Left forelimb (tissue), 1 donor: ENCODE results near the gene CDK11A.
"Not testable (repeated sequence)": the region's sequence is repeated elsewhere in the genome, so short reads cannot be mapped to it uniquely, and the experiment has no call there.

Source experiments
- DNase-seq: peaks from one replicate; pipeline ENCODE4 v3.0.0-alpha.2; 2018; ENCODE audit warnings: low spot score

The CDK11A gene

DNA sequence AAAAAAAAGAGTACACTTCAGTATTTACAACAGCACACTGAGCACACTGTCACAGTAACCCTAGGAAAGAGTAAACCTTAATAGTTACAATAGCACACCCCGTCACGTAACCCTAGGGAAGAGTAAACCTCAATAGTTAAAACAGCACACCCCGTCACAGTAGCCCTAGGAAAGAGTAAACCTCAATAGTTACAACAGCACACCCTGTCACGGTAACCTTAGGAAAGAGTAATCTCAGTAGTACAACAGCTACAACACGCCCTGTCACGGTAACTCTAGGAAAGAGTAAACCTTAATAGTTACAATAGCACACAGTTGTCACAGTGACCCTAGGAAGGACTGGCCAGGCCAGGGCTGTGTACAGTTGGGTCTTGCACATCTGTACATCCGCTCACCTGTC, 3.0 kb downstream of the CDK11A start:
- DNase-seq, result peak; percentile 22

DNA sequence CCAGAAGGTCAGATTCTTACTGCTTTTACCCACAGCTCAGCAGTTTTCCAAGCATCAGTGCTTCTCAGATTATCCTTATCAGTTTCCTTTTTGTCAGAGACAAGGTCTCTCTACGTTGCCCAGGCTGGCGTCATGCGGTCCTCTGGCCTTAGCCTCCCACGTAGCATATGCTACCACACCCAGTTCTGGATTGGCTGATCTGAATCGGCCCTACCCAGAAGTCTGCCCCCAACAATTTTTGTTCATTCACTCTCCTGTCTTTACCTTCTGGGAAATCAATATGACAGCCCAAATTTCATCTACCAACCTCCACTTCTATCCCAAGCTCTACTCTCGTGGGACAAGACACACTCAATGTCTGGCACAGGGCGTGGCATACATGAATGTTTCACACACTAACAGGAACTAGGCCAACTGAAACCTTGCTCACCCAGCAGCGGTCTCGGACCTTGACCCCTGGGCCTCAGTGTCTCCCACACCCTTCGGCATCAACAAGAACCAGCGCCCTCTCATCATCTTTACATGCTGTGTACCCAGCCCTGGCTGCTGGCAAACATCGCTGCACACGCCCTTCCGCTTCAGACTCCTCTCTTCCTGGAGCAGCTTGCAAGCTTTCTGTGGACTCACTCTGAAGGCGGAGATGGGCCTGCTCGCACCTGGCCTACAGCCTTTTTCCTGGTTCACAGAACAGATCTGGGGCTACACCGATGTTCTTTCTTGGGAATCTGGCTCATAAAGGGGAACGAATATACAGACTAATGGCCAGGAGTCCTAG, 8.9 kb downstream of the CDK11A start:
- DNase-seq, result peak; percentile 34

DNA sequence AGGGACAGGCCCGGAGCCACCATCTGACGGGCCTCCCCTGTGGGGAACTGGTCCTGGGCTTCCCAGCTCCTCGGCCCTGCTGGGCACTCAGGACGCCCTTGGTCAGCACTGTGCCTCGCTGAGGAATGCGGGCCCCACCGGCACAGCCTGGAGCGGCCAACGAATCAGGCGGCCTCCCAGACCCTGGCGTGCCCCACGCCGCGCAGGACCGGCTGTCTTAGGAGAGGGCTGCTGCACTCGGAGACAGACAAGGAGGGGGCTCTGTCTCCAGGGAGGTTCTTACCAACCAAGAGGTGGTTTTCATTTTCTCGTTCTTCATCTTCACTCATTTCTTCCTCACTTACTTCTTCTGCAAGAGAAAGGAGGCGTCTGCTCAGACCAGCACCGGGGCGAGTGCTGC, 16.3 kb downstream of the CDK11A start:
- DNase-seq, result not testable (repeated sequence)

DNA sequence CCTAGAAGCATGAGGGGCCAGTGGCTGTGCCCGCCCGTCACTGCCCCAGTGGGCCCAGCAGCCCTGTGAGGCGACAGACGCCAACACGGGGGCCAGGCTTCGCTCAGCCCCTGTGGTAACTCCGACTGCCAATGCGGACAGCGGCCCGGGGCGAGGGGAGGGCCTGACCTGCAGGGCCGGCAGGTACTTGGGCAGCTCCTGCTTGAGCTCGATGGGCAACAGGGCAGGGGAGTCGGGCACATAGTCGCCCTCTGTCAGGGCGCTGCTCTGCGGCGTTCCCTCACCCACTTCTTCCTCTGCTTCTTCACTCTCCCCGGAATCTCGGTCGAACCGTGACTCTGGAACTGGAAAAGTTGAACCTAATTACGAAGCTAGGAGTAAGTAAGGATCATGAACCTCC, 16.9 kb downstream of the CDK11A start:
- not testable (repeated sequence) for DNase-seq

DNA sequence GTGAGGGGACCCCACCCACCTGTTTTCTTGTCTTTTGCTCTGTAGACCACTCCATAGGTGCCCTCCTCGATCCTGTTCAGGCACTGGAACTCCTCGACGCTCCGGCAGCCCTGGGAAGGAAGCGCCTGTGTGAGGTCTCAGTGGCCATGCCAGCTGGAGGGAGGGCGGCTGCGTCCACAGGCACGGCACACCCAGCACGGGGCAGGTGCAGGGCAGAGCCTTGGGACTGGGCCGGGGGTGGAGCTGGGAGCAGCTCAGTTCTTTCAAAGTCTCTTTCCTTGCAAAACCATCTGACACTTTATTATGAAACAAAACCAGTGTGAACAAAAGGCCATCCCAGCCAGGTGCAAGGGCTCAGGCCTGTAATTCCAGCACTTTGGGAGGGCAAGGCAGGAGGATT, 18.5 kb downstream of the CDK11A start:
- peak; percentile 20 for DNase-seq

DNA sequence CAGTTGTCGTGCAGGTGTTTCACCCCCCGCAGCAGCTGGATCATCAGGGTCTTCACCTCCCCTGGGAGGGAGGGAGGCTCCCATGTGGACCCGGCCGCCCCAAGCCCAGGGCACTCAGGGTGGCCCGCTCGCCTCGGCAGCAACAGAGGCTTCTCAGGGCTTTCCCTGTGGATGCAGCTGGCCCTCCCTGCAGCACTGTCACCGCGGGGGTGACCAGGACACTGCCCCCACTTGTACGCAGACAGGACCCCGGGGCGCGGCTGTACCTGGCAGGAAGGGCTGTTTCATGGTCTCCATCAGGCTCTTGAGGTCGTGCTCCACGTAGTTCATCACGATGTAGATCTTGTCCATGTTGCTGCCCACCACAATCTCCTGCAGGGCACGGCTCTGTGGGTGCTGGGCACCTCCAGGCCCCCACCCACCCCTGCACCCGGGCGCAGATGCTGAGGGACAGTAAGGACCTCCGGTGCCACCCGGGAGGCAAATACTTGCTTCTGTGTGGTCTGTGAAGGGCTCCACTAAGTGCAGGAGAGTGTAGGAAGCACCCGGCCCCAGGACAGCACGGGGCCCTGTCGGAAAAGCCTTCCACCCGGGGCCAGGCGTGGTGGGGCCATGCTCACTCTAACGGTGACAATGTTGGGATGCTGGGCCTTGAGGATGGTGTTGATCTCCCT, 19.7 kb downstream of the CDK11A start:
- DNase-seq, result peak; percentile 55

DNA sequence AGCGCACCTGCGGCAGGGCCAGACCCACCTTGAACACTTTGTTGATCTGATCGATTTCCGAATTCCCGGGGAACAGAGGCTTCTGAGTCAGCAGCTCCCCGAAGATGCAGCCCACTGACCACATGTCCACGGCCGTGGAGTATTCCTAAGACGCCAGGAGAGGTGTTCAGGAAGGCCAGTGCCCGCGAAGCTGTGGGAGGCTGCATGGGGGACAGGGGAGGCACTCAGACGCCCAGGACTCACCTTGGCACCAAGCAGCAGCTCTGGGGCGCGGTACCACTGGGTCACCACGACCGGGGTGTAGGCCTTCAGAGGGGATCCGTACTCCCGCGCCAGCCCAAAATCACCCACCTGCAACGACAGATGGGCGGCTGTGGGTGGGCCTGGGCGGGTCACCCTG, 20.4 kb downstream of the CDK11A start:
- peak; percentile 31 for DNase-seq

DNA sequence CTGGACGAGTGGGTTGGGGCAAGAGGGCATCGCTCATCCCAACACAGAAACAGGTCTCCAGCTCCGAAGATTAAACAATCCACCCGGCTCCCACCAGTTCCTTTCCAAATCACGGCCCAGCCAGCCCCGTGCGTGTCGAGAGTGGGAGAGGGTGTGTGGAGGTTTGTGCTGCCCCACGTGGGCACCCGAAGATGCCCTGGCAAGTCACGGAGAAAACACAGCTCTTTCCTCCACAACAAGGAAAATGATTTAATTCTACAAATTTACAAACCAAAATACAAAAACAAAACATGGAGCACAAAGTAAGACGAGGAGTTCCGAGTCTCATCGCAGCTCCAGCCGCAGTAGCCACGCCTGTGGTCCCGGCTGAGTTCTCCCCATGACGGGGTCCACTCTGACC, 21.7 kb downstream of the CDK11A start:
- not testable (repeated sequence) for DNase-seq

DNA sequence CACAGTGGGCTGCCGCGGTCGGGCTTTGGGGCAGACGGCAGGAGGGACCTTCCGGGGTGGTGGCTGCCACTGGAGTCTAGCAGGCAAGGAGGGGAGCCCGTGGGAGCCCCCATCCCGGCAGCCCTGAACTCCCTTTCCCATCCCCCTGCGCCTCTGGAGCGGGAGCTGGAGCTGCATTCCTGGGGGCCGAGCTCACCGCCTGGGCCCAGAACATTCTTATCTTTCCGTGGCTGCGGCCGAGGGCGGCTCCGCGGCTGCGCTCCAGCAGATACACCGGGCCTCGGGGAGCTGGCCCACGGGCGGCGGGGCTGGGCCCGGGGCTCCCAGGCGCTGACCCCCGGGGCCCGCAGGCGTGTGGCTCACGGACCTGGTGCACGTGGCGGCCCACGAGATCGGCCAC, 23.6 kb downstream of the CDK11A start:
- not testable (repeated sequence) for DNase-seq

DNA sequence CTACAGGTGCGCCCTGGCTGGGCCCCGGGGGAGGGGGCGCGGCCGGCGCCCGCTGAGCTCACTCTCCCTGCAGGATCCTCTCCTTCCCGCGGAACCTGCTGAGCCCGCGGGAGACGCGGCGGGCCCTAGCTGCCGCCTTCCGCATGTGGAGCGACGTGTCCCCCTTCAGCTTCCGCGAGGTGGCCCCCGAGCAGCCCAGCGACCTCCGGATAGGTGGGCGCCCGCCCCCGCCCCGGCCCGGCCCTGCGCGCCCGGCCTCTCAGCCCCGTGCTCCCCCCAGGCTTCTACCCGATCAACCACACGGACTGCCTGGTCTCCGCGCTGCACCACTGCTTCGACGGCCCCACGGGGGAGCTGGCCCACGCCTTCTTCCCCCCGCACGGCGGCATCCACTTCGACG, 24.1 kb downstream of the CDK11A start:
- DNase-seq, result not testable (repeated sequence)

DNA sequence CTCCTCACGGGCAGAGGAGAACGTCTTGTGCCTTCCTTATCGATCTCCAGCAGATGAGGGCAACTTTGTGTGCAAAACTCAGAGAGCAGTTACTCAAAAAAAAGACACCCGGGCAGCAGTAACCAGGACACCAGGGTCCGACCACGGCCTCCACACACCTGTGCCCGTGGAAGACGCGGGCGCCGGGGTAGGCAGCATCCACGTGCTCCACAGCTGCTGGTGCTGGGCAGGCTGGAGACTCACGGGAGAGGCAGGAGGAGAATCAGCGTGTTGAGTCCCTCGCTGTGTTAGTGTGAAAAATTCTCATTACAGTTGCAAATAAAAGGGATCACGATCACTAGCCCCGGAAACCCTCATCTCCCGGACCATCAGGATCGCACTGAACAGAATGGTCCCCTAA, 25.1 kb downstream of the CDK11A start:
- DNase-seq, result not testable (repeated sequence)

DNA sequence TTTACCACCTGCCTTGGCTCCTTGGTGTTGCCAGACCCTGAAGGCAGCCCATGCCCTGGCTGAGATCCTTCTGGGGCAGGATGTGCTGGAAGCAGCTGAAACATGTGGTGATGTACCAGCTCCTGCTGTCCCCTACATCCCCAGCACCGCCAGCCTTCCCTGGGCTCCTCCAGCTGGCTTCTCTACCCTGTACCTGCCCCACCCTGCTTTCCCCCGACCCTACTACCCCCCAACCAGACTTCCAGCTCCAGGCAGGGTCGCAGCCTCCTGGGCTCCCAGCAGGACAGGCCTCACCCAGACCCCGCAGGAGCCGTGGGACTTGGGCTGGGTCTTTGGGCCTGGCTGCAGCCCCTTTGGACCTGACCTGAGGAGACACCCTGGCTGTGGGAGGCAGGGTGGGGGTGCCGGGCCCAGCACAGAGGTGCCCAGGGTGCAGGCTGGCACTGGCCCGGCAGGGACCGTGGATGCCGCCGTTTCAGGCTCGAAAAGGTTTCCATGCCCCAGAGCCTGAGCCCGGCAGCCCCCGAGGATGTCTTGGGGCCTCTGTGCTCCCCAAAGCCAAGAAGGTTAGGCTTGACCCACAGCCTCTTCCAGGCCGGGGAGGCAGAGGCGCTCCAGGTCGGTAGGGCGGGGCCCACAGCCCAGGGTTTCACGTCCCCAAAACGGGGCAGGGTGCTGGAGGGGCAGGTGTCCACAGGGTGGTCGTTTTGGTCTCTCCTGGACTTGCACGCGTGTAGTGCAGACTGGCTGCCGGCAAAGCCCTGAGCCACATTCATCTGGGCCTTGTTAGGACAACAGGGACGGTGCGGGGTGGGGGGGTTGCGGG, 26.6 kb downstream of the CDK11A start:
- DNase-seq, result peak; percentile 25

DNA sequence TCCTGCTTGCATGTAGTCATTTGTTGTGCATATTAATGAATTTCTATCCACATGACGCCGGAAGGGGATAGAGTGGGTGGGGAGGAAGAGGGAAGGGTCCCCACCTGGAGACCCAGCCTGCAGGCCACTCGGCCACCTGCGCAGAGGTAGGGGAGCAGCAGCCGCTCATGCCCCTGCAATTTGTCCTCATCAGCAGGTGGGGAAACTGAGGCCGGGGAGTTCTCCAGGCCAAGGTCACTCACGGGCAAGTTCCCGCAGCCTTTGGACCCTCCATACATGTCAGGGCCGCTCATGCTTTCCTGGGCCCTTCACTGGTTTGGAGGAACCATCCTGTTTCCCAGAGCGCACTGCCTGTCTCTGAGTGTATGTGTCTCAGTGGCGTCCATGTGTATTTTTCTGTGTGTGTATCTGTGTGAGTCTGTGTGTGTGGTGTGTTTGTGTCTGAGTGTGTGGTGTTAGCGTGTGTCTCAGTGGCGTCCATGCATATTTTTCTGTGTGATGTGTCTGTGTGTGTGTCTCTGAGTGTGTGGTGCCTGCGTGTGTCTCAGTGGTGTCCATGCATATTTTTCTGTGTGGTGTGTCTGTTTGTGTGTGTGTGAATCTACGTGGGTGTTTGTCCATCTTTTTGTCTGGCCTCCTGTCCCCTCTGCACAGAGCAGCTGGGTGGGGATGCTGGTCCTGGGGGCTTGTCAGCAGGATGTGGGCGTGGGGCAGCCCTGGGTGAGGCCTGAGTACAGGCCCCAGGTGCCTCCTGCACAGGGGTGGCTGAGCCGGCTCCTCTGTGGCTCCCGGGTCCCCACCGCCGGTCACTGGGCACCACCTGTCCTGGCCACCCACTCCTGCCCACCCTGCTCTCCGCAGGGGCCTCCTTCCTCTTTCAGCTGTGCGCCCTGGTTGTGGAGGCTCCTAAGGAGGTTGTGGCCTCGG, 27.5 kb downstream of the CDK11A start:
- not testable (repeated sequence) for DNase-seq

DNA sequence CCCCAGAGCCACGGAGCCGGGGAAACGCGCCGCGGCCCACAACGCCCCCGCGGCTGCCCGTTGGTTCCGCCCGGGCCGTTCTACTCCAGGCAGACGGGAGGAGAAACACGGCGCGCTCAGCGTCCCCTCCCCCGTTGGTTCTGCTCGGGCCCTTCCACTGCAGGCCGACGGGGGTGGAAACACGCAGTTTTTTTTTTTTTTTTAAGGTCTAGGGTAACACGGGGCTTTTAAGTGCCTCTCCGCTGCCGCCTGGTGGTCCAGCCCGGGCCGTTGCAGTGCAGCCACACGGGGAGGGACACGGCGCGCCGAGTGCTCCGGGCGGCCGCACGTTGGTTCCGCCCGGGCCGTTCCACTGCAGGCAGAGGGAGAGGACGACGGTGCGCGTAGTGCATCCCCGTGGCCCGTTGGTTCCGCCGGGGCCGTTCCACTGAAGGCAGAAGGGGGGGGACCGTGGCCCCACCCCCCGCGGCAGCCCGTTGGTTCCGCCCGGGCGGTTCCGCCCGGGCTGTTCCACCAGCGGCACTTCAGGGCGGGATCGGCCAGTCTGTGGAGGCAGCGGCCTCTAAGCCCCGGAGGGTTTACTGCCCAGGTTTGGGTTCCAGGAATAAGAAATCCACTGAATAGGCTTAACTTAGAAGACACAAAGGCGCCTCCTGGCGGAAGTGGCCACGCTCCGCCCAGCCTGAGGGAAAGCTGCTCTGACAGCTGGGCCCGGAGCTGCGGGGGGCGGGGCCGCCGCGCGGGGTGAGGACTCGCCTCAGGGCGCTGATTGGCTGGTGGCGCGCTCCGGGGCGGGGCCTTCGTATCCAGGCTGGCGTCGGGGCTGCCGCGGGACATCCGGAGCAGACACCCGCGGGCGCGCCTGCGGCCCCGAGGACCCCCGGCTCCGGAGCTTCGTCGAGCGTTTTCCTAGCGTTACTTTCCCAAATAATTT, 31.2 kb downstream of the CDK11A start, which contains the start of gene SLC35E2B:
Gene SLC35E2B, minus strand, starts transcription at position 82 of the 934 bp plus-strand sequence. CDS start 16,096 bp downstream, outside the sequence.
- DNase-seq, result peak; percentile 87

DNA sequence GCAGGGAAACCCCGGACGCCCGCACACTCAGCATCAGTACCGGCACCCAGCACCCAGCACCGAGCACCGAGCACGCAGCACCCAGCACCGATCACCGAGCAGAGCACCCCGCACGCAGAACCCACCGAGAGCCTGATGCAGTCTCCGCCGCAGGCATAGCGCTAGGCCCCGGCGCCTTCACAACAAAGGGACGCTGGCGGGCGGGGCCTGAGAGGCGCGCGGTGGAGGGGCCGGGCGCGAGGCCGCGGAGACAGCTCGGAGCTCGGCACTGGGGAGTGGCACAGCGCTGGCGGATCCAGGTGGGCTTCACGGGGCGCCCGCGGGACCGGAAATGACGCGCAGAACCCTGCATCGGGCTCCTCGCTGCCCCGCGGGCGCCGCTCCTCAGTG, 31.8 kb downstream of the CDK11A start:
- DNase-seq, result not testable (repeated sequence)

DNA sequence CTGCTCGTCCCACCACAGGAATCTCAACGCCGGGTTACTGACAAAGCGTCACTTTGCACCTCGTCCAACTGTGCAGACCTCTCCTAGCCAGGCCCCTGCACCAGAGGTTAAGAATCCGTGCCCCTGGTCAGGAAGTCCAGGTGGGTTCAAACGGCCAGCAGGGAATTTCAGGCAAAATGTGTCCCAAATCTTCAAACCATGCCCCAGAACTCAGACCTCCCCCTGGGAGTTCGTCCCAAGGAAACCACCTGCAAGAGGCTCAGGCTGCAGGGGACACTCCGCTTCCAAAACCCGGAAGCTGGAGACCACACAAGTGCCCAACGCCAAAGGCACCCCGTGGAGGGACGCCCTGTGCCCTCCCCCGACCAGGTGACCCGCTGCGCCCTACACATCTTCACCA, 32.7 kb downstream of the CDK11A start:
- DNase-seq, result not testable (repeated sequence)

DNA sequence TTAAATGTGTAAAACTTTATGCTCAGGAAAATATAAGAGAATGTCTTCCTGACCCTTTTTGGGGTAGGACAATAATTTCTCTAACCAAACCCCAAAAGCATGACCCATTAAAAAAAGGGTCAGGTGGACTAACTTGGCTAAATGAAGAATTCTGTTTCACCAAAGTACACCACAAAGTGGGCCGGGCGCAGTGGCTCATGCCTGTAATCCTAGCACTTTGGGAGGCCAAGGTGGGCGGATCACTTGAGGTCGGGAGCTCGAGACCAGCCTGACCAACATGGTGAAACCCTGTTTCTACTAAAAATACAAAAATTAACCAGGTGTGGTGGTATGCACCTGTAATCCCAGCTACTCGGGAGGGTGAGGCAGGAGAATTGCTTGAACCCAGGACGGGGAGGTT, 34.6 kb downstream of the CDK11A start:
- DNase-seq, result not testable (repeated sequence)

DNA sequence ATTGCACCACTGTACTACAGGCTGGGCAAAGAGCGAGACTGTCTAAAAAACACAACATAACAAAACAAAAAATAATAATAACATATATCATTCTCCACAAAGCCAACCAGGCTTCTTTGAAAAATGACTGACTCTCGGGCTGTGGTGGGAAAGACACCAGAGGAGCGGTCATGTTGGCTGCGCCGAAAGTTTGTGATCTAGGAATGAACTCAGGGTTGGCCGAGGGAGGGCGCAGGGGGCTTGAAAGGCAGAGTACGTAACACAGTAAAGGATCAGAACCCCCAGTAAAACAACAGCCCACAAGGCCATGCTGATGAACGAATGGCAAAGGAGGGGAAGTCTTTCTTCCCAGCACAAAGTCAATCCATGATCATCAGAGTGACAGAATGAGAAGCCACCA, 36.3 kb downstream of the CDK11A start:
- no peak for DNase-seq

DNA sequence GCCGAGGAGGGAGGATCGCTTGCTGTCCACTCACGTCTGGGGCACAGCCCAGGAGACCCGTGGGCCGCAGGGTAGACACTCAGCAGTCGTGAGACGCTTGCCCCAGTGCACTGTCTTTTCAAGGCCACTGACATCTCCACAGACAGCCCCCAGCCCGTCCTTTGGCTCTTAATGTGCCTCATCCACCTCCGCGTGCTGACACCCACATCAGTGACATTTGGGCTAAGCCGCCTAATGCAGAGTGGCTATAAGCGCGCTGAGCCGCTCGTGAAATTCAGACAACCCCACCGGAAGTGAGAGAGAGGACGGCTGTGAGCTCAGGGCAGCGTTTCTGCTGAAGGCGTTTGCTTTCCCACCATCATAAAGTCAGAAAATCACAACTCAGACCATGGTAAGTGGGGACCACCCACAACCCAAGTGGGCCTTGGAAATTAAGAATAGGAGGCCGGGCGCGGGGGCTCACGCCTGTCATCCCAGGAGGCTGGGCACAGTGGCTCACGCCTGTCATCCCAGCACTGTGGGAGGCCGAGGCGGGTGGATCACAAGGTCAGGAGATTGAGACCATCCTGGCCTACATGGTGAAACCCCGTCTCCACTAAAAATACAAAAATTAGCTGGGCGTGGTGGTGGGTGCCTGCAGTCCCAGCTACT, 40.0 kb downstream of the CDK11A start:
- DNase-seq, result no peak
